ENCODE data around the gene ITGB1.

DNA sequence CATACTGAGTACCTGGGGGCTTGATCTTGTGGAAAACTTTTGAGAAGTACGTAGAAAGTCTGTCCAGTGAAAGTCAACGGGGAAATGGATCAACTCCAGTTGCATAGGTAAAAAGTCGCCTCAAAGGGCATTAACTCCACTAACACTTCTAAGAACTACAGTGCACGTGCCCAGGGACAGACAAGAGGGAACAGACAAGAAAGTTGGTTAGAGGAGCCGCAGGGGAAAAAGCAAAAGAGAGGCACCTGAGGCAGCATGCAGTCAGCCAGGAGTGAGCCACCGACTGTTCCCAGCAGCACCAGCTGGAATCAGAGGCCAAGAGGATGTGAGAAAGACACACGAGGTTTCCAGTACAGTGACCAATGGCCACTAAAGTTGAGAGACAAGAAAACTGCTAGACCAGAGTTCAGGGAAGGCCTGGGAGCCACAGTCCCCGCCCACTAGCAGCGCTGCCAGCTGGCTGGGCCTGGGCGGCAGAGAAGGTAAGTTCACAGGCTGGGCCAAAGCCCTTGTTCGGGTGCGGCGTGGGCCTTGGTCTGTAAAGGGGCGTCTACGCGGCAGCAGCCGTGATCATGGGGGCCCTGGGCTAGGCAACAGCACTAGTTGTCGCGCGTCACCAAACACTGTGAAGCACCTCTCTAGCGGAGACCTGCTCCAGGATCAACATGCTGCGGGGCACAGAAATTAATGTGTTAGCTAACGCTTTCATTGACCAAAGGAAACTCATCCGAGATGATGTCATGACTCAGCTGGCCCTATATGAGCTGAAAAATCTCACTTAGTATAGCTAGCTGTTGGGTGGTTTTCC is 14.0 kb downstream of the ITGB1 start:
- TF ChIP-seq, protein P1, sequence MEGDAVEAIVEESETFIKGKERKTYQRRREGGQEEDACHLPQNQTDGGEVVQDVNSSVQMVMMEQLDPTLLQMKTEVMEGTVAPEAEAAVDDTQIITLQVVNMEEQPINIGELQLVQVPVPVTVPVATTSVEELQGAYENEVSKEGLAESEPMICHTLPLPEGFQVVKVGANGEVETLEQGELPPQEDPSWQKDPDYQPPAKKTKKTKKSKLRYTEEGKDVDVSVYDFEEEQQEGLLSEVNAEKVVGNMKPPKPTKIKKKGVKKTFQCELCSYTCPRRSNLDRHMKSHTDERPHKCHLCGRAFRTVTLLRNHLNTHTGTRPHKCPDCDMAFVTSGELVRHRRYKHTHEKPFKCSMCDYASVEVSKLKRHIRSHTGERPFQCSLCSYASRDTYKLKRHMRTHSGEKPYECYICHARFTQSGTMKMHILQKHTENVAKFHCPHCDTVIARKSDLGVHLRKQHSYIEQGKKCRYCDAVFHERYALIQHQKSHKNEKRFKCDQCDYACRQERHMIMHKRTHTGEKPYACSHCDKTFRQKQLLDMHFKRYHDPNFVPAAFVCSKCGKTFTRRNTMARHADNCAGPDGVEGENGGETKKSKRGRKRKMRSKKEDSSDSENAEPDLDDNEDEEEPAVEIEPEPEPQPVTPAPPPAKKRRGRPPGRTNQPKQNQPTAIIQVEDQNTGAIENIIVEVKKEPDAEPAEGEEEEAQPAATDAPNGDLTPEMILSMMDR (IDR thresholded peaks at IDR 0.05; ENCODE audit: low read length) = no peak
- TF ChIP-seq EZH2 (IDR thresholded peaks at IDR 0.05; ENCODE audit: borderline replicate concordance, low read length) = no peak

Data from OCI-LY1 (cell line).